Measurements from ENCODE around the gene MBTPS1. TPM values are rescaled to one million over a fixed set of nuclear protein-coding genes. Genes with fewer than 3 reads are reported as not detected.

The MBTPS1 gene
- 143 to 146 TPM (median 146 TPM) in 3 replicates for total RNA-seq

- H3K36me3 Mint-ChIP-seq: peaks cover 5% of the 10 kb centered on the region
- DNase-seq (ENCODE audit: low spot score in 2 of 2, unreplicated experiment in 2 of 2): peak; percentile 98 to 99
- no peaks in the 10 kb centered on the region for H3K27me3 Mint-ChIP-seq (ENCODE audit: low read depth)
- H3K9me3 Mint-ChIP-seq: no peaks in the 10 kb centered on the region
- H3K4me1 Mint-ChIP-seq: peaks cover 20% of the 10 kb centered on the region
- peak within 1 kb of the TSS; percentile 91 for H3K4me3 Mint-ChIP-seq
- peak within 1 kb of the TSS; percentile 97 for H3K27ac Mint-ChIP-seq
- peak; percentile 59 for TF ChIP-seq CTCF (IDR thresholded peaks at IDR 0.05; ENCODE audit: unreplicated experiment)
Measured at GRCh38 chr16:84116720-84117493, at the start of gene MBTPS1. Gene MBTPS1, minus strand, starts transcription at chr16:84116942. Its CDS starts 15,159 bp downstream, at chr16:84101783.

- DNase-seq (ENCODE audit: low spot score in 2 of 2, unreplicated experiment in 2 of 2): no peak
- Mint-ChIP-seq H3K27me3 (ENCODE audit: low read depth) (peaks cover 17% of the 10 kb centered on the region), H3K4me3 (no peak overlapping the region), H3K4me1 (no peaks in the 10 kb centered on the region), H3K27ac (no peak overlapping the region), H3K9me3 (no peaks in the 10 kb centered on the region), H3K36me3 (no peaks in the 10 kb centered on the region)
- no peak for TF ChIP-seq CTCF (IDR thresholded peaks at IDR 0.05; ENCODE audit: unreplicated experiment)
Measured at GRCh38 chr16:84165746-84166145, 49.0 kb upstream of the MBTPS1 start.

- H3K4me1 Mint-ChIP-seq: peaks cover 2% of the 10 kb centered on the region
- H3K4me3 Mint-ChIP-seq: no peak overlapping the region
- H3K9me3 Mint-ChIP-seq: no peaks in the 10 kb centered on the region
- no peak for DNase-seq (ENCODE audit: low spot score in 2 of 2, unreplicated experiment in 2 of 2)
- H3K36me3 Mint-ChIP-seq: no peaks in the 10 kb centered on the region
- TF ChIP-seq CTCF (IDR thresholded peaks at IDR 0.05; ENCODE audit: unreplicated experiment): no peak
- peaks cover 21% of the 10 kb centered on the region for H3K27me3 Mint-ChIP-seq (ENCODE audit: low read depth)
- no peak overlapping the region for H3K27ac Mint-ChIP-seq
Measured at GRCh38 chr16:84161801-84162200, 45.1 kb upstream of the MBTPS1 start.

GRCh38 chr16:84161037-84161436 lies 44.3 kb upstream of the MBTPS1 start:
- no peak for DNase-seq (ENCODE audit: low spot score in 2 of 2, unreplicated experiment in 2 of 2)
- H3K36me3 Mint-ChIP-seq: no peaks in the 10 kb centered on the region
- no peak for TF ChIP-seq CTCF (IDR thresholded peaks at IDR 0.05; ENCODE audit: unreplicated experiment)
- H3K4me1 Mint-ChIP-seq: peaks cover 2% of the 10 kb centered on the region
- H3K4me3 Mint-ChIP-seq: no peak overlapping the region
- H3K9me3 Mint-ChIP-seq: peaks cover 3% of the 10 kb centered on the region
- H3K27me3 Mint-ChIP-seq (ENCODE audit: low read depth): peaks cover 21% of the 10 kb centered on the region
- no peak overlapping the region for H3K27ac Mint-ChIP-seq

GRCh38 chr16:84159800-84160199 lies 43.1 kb upstream of the MBTPS1 start:
- H3K9me3 Mint-ChIP-seq: peaks cover 3% of the 10 kb centered on the region

More at GRCh38 chr16:84159800-84160199, 43.1 kb upstream of the MBTPS1 start:
- TF ChIP-seq CTCF (IDR thresholded peaks at IDR 0.05; ENCODE audit: unreplicated experiment): no peak
- peaks cover 14% of the 10 kb centered on the region for H3K27me3 Mint-ChIP-seq (ENCODE audit: low read depth)
- DNase-seq (ENCODE audit: low spot score in 2 of 2, unreplicated experiment in 2 of 2): no peak
- no peak overlapping the region for H3K4me3 Mint-ChIP-seq
- H3K4me1 Mint-ChIP-seq: peaks cover 2% of the 10 kb centered on the region
- H3K36me3 Mint-ChIP-seq: no peaks in the 10 kb centered on the region
- no peak overlapping the region for H3K27ac Mint-ChIP-seq

Data from mesothelial cell of epicardium (in vitro differentiated cells).